Measurements from ENCODE around the gene ZFAND2A. TPM values are rescaled to one million over a fixed set of nuclear protein-coding genes. Genes with fewer than 3 reads are reported as not detected.

ZFAND2A gene
- total and polyA plus RNA-seq, 2 of the 8 experiments (the other 6 are each of a cell fraction or from before 2014, with no cell fraction given): 16.6 to 20.3 TPM

DNA sequence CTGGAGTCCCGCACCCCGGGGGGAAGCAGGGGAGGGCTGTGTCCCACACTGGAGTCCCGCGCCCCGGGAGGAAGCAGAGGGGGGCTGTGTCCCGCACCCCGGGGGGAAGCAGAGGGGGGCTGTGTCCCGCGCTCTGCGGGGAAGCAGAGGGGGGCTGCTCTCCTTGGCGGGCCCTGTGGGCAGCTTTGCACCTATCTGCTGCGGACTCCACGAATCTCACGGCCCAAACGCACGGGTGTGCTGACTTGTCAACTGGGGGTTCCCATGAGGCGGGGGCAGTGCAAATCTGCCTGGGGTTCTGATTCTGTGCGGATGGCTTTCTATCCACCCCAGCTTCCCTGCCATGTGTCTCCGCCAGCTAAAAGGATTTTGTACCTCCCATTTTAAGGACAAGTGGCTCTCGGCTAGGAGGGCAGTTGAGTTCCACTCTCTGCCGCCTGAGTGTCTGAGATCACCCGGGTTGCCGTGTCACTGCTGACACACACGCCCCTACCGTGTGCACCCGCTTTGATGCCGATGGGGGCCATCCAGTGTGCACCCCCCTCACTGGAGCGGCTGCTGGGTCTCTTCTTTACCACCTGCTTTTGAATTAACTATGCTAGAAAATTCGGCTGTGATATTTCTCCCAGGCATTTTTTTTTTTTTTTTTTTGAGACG is 51.6 kb downstream of the ZFAND2A start:
- H4K5ac ChIP-seq (ENCODE audit: insufficient read length, low read depth, low read length): no peak overlapping the region
- H3K4me1 ChIP-seq (replicated peaks in 1 of 4; ENCODE audit: control insufficient read depth in 3 of 4, insufficient read depth in 4 of 4, low read length in 3 of 4): no peaks in the 10 kb centered on the region
- H3K36me3 ChIP-seq (ENCODE audit: control insufficient read depth in 2 of 4, insufficient read depth in 4 of 4, low read length in 3 of 4): no peaks in the 10 kb centered on the region
- H2BK20ac ChIP-seq (ENCODE audit: low read length): no peak overlapping the region
- H2BK5ac ChIP-seq (ENCODE audit: low read depth, low read length): no peak overlapping the region
- no peak overlapping the region for H2AK5ac ChIP-seq (ENCODE audit: low read depth, low read length)
- no peak overlapping the region for H2AFZ ChIP-seq (ENCODE audit: low read length)
- H3K27me3 ChIP-seq (replicated peaks in 1 of 4; ENCODE audit: control insufficient read depth in 3 of 4, extremely low read depth in 1 of 4, insufficient read depth in 3 of 4, low read length in 3 of 4): no peaks in the 10 kb centered on the region
- H3K23me2 ChIP-seq (ENCODE audit: low read depth, low read length): no peaks in the 10 kb centered on the region
- no peak overlapping the region for H3K4ac ChIP-seq (replicated peaks; ENCODE audit: insufficient read length, low read depth, low read length)
- no peaks in the 10 kb centered on the region for H3K9me3 ChIP-seq (ENCODE audit: insufficient read depth in 2 of 2, low read depth in 1 of 2, low read length in 1 of 2)
- no peak overlapping the region for H3K4me3 ChIP-seq (ENCODE audit: extremely low read depth in 1 of 4, insufficient read depth in 2 of 4, low read depth in 3 of 4, low read length in 4 of 4)
- H3K9ac ChIP-seq (replicated peaks in 1 of 4; ENCODE audit: extremely low read depth in 1 of 4, low read depth in 3 of 4, low read length in 3 of 4): no peak overlapping the region
- 94% methylated on average over 15 of the region's 30 CpGs; no CpG with 5 or more reads in 1 of the 2 experiments for WGBS, 2 experiments (ENCODE audit: extremely low coverage in 1 of 2, insufficient coverage in 1 of 2, insufficient read length in 1 of 2, insufficient replicate concordance in 2 of 2, low coverage in 1 of 2, low lambda C conversion rate in 2 of 2, missing lambda C conversion rate in 1 of 2)
- CTCF ChIA-PET (ENCODE audit: partially characterized antibody): interaction anchor here (1.0 to 2.7 kb wide), 2 partner anchors 9 to 15 kb away, joined by 3 to 11 read pairs; no protein-coding TSS in a partner anchor
- no peak overlapping the region for H3K4me2 ChIP-seq (ENCODE audit: insufficient read depth in 1 of 2, low read depth in 2 of 2, low read length in 2 of 2)
- peaks cover 0 to 15% of the 10 kb centered on the region in 2 experiments for H4K20me1 ChIP-seq (replicated peaks in 1 of 2; ENCODE audit: control insufficient read depth in 1 of 2, insufficient read depth in 2 of 2, low read length in 2 of 2)
- FAIRE-seq (no peak), DNase-seq (ENCODE audit: low read depth in 1 of 2, low spot score in 2 of 2) (no peak)
- H3K56ac ChIP-seq (replicated peaks; ENCODE audit: insufficient read length, low read depth, low read length): no peak overlapping the region
- POLR2A ChIA-PET (ENCODE audit: partially characterized antibody): interaction anchor here (0.7 kb wide), 1 partner anchor 29 kb away, joined by 3 read pairs; no protein-coding TSS in a partner anchor
- H2BK120ac ChIP-seq (replicated peaks; ENCODE audit: low read depth, low read length): no peak overlapping the region
- peaks cover 0 to 16% of the 10 kb centered on the region in 2 experiments; a peak in 1 of 4 replicates for H3K79me2 ChIP-seq (ENCODE audit: control insufficient read depth in 1 of 2, insufficient read depth in 2 of 2, low read length in 2 of 2)
- no peak overlapping the region for H4K91ac ChIP-seq (replicated peaks; ENCODE audit: insufficient read length, low read length)
- no peak overlapping the region for H3K23ac ChIP-seq (ENCODE audit: insufficient read length)
- no peak overlapping the region for H3K18ac ChIP-seq (ENCODE audit: extremely low read depth, low read length)
- H4K8ac ChIP-seq (ENCODE audit: extremely low read depth, insufficient read depth, low read length): no peak overlapping the region
- H2BK15ac ChIP-seq (ENCODE audit: low read length): no peak overlapping the region
- H3K14ac ChIP-seq (ENCODE audit: insufficient read length): no peak overlapping the region
- peaks cover 19% of the 10 kb centered on the region for H3K79me1 ChIP-seq (ENCODE audit: low read depth, low read length)
- H2BK12ac ChIP-seq (ENCODE audit: low read depth, low read length): no peak overlapping the region
- H3K27ac ChIP-seq (ENCODE audit: low read depth, low read length): no peak overlapping the region
